ENCODE results near the gene DACH1.

DNA sequence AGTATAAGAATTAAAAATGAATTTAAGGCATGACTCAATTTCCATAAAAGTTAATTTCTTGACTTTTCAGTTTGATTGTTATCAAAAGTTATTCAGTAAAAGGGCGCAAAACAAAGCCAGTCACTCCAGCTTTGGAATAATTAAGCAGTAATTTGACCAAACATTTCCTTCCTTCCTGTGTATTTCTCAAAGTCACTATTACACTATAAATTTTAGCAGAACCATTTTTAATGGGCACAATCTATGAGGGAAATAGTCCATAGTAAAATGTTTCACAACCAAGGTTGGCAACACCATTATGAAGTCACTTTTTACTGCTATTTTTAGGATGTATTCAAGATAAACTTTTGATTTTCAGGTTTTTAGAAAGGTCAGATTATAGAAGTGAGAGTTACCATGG lies 91.0 kb downstream of the DACH1 start:
- no peak for TF ChIP-seq CTCF (conservative IDR thresholded peaks at IDR 0.05; ENCODE audit: low read depth, low read length)
- TF ChIP-seq EZH2phosphoT487 (IDR thresholded peaks at IDR 0.05; ENCODE audit: borderline replicate concordance, low read length), result no peak
- TF ChIP-seq EZH2 (IDR thresholded peaks at IDR 0.05; ENCODE audit: low read length, unreplicated experiment), result no peak

All from PC-3 (cell line).